Measurements from ENCODE around the gene ELP5. TPM values are rescaled to one million over a fixed set of nuclear protein-coding genes. Genes with fewer than 3 reads are reported as not detected.
A peak's percentile ranks its signal among the peaks of the same experiment; 100 is the strongest.

ELP5 gene
- total and polyA plus RNA-seq, 7 donors, result 28.4 to 70.9 (median 34.3) TPM

DNA sequence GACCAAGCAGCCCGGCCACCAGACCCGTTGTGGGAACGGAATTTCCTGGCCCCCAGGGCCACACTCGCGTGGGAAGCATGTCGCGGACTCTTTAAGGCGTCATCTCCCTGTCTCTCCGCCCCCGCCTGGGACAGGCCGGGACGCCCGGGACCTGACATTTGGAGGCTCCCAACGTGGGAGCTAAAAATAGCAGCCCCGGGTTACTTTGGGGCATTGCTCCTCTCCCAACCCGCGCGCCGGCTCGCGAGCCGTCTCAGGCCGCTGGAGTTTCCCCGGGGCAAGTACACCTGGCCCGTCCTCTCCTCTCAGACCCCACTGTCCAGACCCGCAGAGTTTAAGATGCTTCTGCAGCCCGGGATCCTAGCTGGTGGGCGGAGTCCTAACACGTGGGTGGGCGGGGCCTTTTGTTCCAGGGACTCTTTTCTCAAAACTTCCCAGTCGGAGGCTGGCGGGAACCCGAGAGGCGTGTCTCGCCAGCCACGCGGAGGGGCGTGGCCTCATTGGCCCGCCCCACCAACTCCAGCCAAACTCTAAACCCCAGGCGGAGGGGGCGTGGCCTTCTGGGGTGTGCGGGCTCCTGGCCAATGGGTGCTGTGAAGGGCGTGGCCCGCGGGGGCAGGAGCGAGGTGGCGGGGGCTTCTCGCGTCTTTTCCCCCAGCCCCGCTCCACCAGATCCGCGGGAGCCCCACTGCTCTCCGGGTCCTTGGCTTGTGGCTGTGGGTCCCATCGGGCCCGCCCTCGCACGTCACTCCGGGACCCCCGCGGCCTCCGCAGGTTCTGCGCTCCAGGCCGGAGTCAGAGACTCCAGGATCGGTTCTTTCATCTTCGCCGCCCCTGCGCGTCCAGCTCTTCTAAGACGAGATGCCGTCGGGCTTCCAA, 29.3 kb downstream of the ELP5 start, which contains the start of gene SLC2A4:
TSS of gene SLC2A4 (plus strand) at position 645 of the 879 bp plus-strand sequence. CDS start at position 862, 217 bp downstream.
- Histone ChIP-seq H3K4me1 (peaks cover 0 to 51% (median 42%) of the 10 kb centered on the region in 4 donors), H3K36me3 (peaks cover 22 to 28% (median 23%) of the 10 kb centered on the region in 4 donors), H3K27ac (peak within 1 kb of the TSS; percentile 93 to 98 (median 96)), H3K27me3 (no peaks in the 10 kb centered on the region), H3K4me3 (peak within 1 kb of the TSS; percentile 53 to 83 (median 68)), H3K9me3 (no peaks in the 10 kb centered on the region)
- intact Hi-C loops (cut with DNase I), result loop anchor here (2.0 kb wide), 2 partner anchors 29 to 71 kb away; partner anchors contain the start of genes ELP5 and KCTD11
- TF ChIP-seq, protein P1, sequence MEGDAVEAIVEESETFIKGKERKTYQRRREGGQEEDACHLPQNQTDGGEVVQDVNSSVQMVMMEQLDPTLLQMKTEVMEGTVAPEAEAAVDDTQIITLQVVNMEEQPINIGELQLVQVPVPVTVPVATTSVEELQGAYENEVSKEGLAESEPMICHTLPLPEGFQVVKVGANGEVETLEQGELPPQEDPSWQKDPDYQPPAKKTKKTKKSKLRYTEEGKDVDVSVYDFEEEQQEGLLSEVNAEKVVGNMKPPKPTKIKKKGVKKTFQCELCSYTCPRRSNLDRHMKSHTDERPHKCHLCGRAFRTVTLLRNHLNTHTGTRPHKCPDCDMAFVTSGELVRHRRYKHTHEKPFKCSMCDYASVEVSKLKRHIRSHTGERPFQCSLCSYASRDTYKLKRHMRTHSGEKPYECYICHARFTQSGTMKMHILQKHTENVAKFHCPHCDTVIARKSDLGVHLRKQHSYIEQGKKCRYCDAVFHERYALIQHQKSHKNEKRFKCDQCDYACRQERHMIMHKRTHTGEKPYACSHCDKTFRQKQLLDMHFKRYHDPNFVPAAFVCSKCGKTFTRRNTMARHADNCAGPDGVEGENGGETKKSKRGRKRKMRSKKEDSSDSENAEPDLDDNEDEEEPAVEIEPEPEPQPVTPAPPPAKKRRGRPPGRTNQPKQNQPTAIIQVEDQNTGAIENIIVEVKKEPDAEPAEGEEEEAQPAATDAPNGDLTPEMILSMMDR (IDR thresholded peaks at IDR 0.05), result peak in 1 of 4 experiments; percentile 13
- TF ChIP-seq EP300 (IDR thresholded peaks at IDR 0.05), result peak in 3 of 4 donors; percentile 18 to 62 (median 40)
- TF ChIP-seq POLR2A (IDR thresholded peaks at IDR 0.05), result peak; percentile 68 to 85
- TF ChIP-seq POLR2AphosphoS5 (IDR thresholded peaks at IDR 0.05), result peak; percentile 88 to 95 (median 90)
- peak; percentile 98 for DNase-seq
- WGBS, 2 donors, result 0 to 1% methylated on average over 71 of the region's 71 CpGs

DNA sequence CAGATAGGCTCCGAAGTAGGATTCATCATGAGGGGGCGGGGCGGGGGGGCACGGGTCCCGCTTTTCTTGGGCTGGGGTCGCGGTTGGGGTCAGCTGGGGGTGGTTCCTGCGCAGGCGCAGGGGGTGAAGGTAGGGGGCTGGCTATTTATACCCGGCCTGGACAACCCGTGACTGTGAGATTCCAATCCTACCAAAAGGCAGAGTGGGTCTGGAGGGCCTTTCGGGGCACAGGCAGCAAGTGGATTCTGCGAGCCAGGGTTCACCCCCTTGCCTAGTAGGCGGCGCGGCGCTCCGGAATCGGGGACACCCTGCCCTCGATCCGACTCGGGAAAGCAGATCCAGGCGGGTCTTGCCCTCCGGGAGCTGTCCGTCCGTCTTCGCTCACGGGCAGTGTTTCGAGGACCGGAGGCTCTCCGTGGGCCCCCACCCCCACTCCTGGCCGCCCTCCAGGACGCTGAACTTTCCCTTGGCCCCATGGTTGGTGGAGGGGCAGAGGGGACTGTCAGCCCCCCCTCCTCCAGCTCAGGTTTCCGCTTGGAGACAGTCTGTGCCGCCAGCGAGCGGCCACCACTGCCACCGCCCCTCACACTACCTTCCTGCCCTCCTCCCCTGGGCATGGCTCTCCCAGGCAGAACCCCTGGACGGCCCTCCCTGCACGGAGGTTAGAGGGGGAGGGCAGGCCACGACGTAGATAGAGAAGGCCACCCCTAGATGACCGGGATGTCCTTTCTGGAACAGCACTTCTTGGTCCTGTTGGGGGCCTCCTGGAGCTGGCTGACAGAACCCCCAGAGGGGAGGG, 30.1 kb downstream of the ELP5 start:
- H3K4me1 ChIP-seq, result peaks cover 0 to 56% (median 46%) of the 10 kb centered on the region in 4 donors
- peak in 1 of 2 donors; percentile 35 for TF ChIP-seq POLR2A (IDR thresholded peaks at IDR 0.05)
- TF ChIP-seq EP300 (IDR thresholded peaks at IDR 0.05), result peak in 3 of 4 donors; percentile 32 to 49 (median 43)
- TF ChIP-seq, protein P1 (IDR thresholded peaks at IDR 0.05), result no peak
- peak; percentile 44 to 73 (median 71) for TF ChIP-seq POLR2AphosphoS5 (IDR thresholded peaks at IDR 0.05)
- peak; percentile 87 for DNase-seq
- peak overlapping the region; percentile 53 to 83 (median 68) for H3K4me3 ChIP-seq
- peaks cover 26 to 33% (median 27%) of the 10 kb centered on the region in 4 donors for H3K36me3 ChIP-seq
- 1 to 4% methylated on average over 43 of the region's 43 CpGs for WGBS, 2 donors
- peak overlapping the region; percentile 93 to 98 (median 96) for H3K27ac ChIP-seq
- no peaks in the 10 kb centered on the region for H3K9me3 ChIP-seq
- intact Hi-C loops (cut with DNase I), result loop anchor here (2.0 kb wide), 2 partner anchors 29 to 71 kb away; partner anchors contain the start of genes ELP5 and KCTD11
- H3K27me3 ChIP-seq, result no peaks in the 10 kb centered on the region

DNA sequence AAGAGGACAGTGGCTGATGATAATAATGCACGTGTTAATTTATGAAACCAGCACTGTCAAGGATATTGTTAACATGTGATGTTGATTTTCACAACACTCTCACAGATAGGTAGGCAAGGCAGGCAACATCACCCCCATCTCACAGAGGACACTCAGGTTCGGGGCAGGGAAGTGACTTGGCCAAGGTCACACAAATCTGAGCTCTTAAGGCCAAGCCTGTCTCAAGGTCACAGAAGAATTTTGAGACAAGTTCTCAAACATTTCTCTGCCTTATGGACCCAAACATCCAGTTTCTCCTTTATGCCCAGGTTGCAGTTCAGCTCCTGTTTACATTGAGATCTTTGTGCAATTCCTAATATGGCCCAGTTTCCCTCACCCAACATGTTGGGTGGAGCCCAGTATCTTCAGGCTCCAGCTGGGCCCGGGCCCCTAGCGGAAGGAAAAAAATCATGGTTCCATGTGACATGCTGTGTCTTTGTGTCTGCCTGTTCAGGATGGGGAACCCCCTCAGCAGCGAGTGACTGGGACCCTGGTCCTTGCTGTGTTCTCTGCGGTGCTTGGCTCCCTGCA, 30.8 kb downstream of the ELP5 start:
- peaks cover 26 to 33% (median 28%) of the 10 kb centered on the region in 4 donors for H3K36me3 ChIP-seq
- H3K4me1 ChIP-seq, result peaks cover 0 to 56% (median 46%) of the 10 kb centered on the region in 4 donors
- 52 to 56% methylated on average over 6 of the region's 6 CpGs for WGBS, 2 donors
- intact Hi-C loops (cut with DNase I), result no loop called here
- TF ChIP-seq, protein P1 (IDR thresholded peaks at IDR 0.05), result peak in 2 of 4 experiments; percentile 11 to 49
- no peak for TF ChIP-seq EP300 (IDR thresholded peaks at IDR 0.05)
- TF ChIP-seq POLR2AphosphoS5 (IDR thresholded peaks at IDR 0.05), result peak in 2 of 4 donors; percentile 30 to 58
- TF ChIP-seq POLR2A (IDR thresholded peaks at IDR 0.05), result no peak
- peak overlapping the region; percentile 53 to 83 (median 68) for H3K4me3 ChIP-seq
- no peaks in the 10 kb centered on the region for H3K27me3 ChIP-seq
- H3K9me3 ChIP-seq, result no peaks in the 10 kb centered on the region
- H3K27ac ChIP-seq, result peak overlapping the region; percentile 93 to 98 (median 96)
- peak; percentile 78 for DNase-seq
